Smooth muscle cell (in vitro differentiated cells): ENCODE measurements around the gene CACNA1E. TPM values are rescaled to one million over a fixed set of nuclear protein-coding genes. Genes with fewer than 3 reads are reported as not detected.

Experiments
- DNase-seq: peaks from one replicate; lab custom pipeline; 2025; ENCODE audit not compliant: unreplicated experiment; lab: John Stamatoyannopoulos, UW
- H2AFZ ChIP-seq: fragments of 200-600 bp; sonication (generic); 2 replicates; pipeline ENCODE4 v1.6.0; 2016; ENCODE audit warnings: antibody characterized with exemption, low read depth, mild to moderate bottlenecking
- H3F3A ChIP-seq: fragments of 200-600 bp; sonication (generic); 2 replicates; pipeline ENCODE4 v1.6.0; 2017; ENCODE audit warnings: antibody characterized with exemption, low read depth
- H3K27ac ChIP-seq: fragments of 200-600 bp; sonication (generic); 2 replicates; pipeline ENCODE4 v1.5.1; 2016; ENCODE audit warnings: low read depth, mild to moderate bottlenecking
- H3K27me3 ChIP-seq: fragments of 200-600 bp; sonication (generic); 2 replicates; pipeline ENCODE4 v1.6.1; 2016; ENCODE audit warnings: low read depth, mild to moderate bottlenecking
- H3K36me3 ChIP-seq: fragments of 200-600 bp; sonication (generic); 2 replicates; pipeline ENCODE4 v1.5.1; 2016; ENCODE audit warnings: low read depth
- H3K4me1 ChIP-seq: fragments of 200-600 bp; sonication (generic); 2 replicates; pipeline ENCODE4 v1.5.1; 2016; ENCODE audit warnings: low read depth
- H3K4me2 ChIP-seq: fragments of 200-600 bp; sonication (generic); 2 replicates; pipeline ENCODE4 v1.6.0; 2016; ENCODE audit warnings: mild to moderate bottlenecking
- H3K4me3 ChIP-seq: fragments of 200-600 bp; sonication (generic); 2 replicates; pipeline ENCODE4 v1.5.1; 2016; ENCODE audit warnings: mild to moderate bottlenecking
- H3K79me2 ChIP-seq: fragments of 200-600 bp; sonication (generic); 2 replicates; pipeline ENCODE4 v1.6.0; 2016; ENCODE audit warnings: low read depth, mild to moderate bottlenecking
- H3K9ac ChIP-seq: fragments of 200-600 bp; sonication (generic); 2 replicates; pipeline ENCODE4 v1.6.0; 2016; ENCODE audit warnings: low read depth
- H3K9me3 ChIP-seq: fragments of 200-600 bp; sonication (generic); replicated peaks from 2 replicates; pipeline ENCODE4 v1.5.1; 2016; ENCODE audit warnings: low read depth
- H4K20me1 ChIP-seq: fragments of 200-600 bp; sonication (generic); 2 replicates; pipeline ENCODE4 v1.6.0; 2016; ENCODE audit warnings: low read depth
- CTCF ChIP-seq: fragments of 200-600 bp; sonication (generic); IDR thresholded peaks from 2 replicates; pipeline ENCODE4 v1.5.1; 2017; ENCODE audit warnings: borderline replicate concordance, mild to moderate bottlenecking, antibody characterized with exemption; ENCODE audit not compliant: insufficient read depth, poor library complexity, severe bottlenecking
- WGBS: methylation state at CpG from one replicate; pipeline ENCODE4 v1.1.7; 2016; ENCODE audit warnings: low lambda C conversion rate; 5-methylcytosine and 5-hydroxymethylcytosine counted together
- polyA plus RNA-seq: library from polyadenylated mRNA; unstranded; fragments of >200 nt; fragmentation: Nextera tagmentation; extraction: Ambion mirVana; gene quantifications from 2 replicates; pipeline ENCODE4 v1.2.1, GENCODE V29; 2016
- total RNA-seq: library from RNA; depleted of rRNA; stranded (reverse); fragments of >200 nt; gene quantifications from 2 replicates; pipeline ENCODE4 v1.2.3, GENCODE V29; 2014

Gene CACNA1E
- total and polyA plus RNA-seq, 2 experiments from 2014 or later = not detected

DNA sequence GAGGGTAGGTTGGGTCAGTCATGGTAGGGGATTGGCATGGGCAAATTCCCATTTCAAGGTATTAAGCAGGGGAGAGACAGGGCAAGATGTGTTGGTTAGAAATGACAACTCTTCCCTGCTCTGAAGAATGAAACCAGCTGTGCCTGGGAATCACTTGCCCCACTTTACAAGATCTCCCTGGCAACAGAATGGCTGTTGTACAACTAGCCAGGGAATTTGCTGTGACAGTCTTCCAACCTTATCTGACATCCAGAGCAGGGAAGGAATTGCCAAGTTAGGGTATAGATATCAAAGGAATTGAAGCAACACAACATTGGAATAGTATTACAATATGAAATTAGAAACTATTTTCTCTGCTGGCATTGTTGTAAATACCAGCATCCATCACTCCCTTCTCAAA lies 154.7 kb downstream of the CACNA1E start:
- Histone ChIP-seq H3K4me3 (no peak overlapping the region), H3K79me2 (no peaks in the 10 kb centered on the region), H3F3A (no peaks in the 10 kb centered on the region), H3K4me2 (no peak overlapping the region), H4K20me1 (no peaks in the 10 kb centered on the region), H3K27ac (no peak overlapping the region), H3K9ac (no peak overlapping the region), H3K27me3 (no peaks in the 10 kb centered on the region), H3K4me1 (no peaks in the 10 kb centered on the region), H3K36me3 (no peaks in the 10 kb centered on the region), H3K9me3 (no peaks in the 10 kb centered on the region), H2AFZ (no peak overlapping the region)
- TF ChIP-seq CTCF = no peak
- no peak for DNase-seq

- no peak for TF ChIP-seq CTCF
- H3K79me2 ChIP-seq = no peaks in the 10 kb centered on the region
- H3F3A ChIP-seq = no peaks in the 10 kb centered on the region
- H4K20me1 ChIP-seq = no peaks in the 10 kb centered on the region
- H3K4me1 ChIP-seq = no peaks in the 10 kb centered on the region
- no peaks in the 10 kb centered on the region for H3K27me3 ChIP-seq
- DNase-seq = no peak
- H3K27ac ChIP-seq = no peak overlapping the region
- no peaks in the 10 kb centered on the region for H3K36me3 ChIP-seq
- H3K4me3 ChIP-seq = no peak overlapping the region
- 81% methylated on average over 3 of the region's 3 CpGs for WGBS
- no peak overlapping the region for H3K4me2 ChIP-seq
- no peaks in the 10 kb centered on the region for H3K9me3 ChIP-seq
- no peak overlapping the region for H3K9ac ChIP-seq
- H2AFZ ChIP-seq = no peak overlapping the region
Observed at GRCh38 chr1:181640956-181641355, 157.6 kb downstream of the CACNA1E start.

- no peak overlapping the region for H3K9ac ChIP-seq
- WGBS = 60% methylated on average over 3 of the region's 3 CpGs
- no peak for DNase-seq
Observed at GRCh38 chr1:181643631-181644030, 160.3 kb downstream of the CACNA1E start.

More at GRCh38 chr1:181643631-181644030, 160.3 kb downstream of the CACNA1E start:
- Histone ChIP-seq H4K20me1 (no peaks in the 10 kb centered on the region), H2AFZ (no peak overlapping the region), H3K79me2 (no peaks in the 10 kb centered on the region), H3K36me3 (no peaks in the 10 kb centered on the region), H3K9me3 (no peaks in the 10 kb centered on the region), H3F3A (no peaks in the 10 kb centered on the region), H3K4me3 (no peak overlapping the region), H3K4me2 (no peak overlapping the region), H3K27me3 (no peaks in the 10 kb centered on the region), H3K4me1 (no peaks in the 10 kb centered on the region), H3K27ac (no peak overlapping the region)
- no peak for TF ChIP-seq CTCF
